ENCODE results near the gene GIGYF2.

Gene GIGYF2

GRCh38 chr2:232761301-232761907, 64.3 kb downstream of the GIGYF2 start:
- Histone ChIP-seq H4K20me1 (peaks cover 0 to 39% (median 0%) of the 10 kb centered on the region in 11 experiments; a peak in 6 of 22 replicates), H3K4me1 (no peaks in the 10 kb centered on the region), H3K27ac (no peak overlapping the region), H3K9ac (no peak overlapping the region), H3K4me2 (no peak overlapping the region), H3K27me3 (no peaks in the 10 kb centered on the region), H3K4me3 (no peak overlapping the region), H3K36me3 (peaks cover 70 to 100% (median 96%) of the 10 kb centered on the region in 11 experiments), H3K9me3 (replicated peaks in 1 of 11) (no peaks in the 10 kb centered on the region)
- TF ChIP-seq Cebpa-rat (IDR thresholded peaks at IDR 0.05), result no peak

DNA sequence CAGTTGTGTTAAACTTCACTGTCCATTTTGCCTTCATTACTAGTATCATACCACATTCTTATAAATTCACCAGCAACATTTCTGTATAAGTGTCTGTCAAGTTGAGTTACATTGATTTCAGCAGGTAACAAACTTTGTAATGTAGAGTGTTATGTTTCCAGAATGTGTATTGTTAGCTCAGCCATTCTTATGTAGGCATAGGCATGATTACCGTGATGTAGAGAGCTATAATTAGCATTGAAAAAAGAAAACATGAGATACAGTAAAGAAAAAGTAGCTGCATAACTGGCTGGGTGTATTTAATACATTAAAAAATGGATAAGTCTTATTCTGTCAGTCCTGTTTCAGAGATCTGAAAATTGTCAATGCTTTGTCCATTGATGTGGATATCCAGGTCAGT, 70.7 kb downstream of the GIGYF2 start:
- H3K27me3 ChIP-seq, result no peaks in the 10 kb centered on the region
- H3K4me1 ChIP-seq, result peaks cover 0 to 19% (median 13%) of the 10 kb centered on the region in 10 experiments; a peak in 14 of 20 replicates
- no peak overlapping the region for H3K27ac ChIP-seq
- H3K9me3 ChIP-seq (replicated peaks in 1 of 11), result no peaks in the 10 kb centered on the region
- H3K4me3 ChIP-seq, result no peak overlapping the region
- no peak overlapping the region for H3K9ac ChIP-seq
- H4K20me1 ChIP-seq, result peaks cover 0 to 12% (median 0%) of the 10 kb centered on the region in 11 experiments; a peak in 6 of 22 replicates
- TF ChIP-seq Cebpa-rat (IDR thresholded peaks at IDR 0.05), result no peak
- peaks cover 62 to 100% (median 80%) of the 10 kb centered on the region in 11 experiments for H3K36me3 ChIP-seq
- no peak overlapping the region for H3K4me2 ChIP-seq

DNA sequence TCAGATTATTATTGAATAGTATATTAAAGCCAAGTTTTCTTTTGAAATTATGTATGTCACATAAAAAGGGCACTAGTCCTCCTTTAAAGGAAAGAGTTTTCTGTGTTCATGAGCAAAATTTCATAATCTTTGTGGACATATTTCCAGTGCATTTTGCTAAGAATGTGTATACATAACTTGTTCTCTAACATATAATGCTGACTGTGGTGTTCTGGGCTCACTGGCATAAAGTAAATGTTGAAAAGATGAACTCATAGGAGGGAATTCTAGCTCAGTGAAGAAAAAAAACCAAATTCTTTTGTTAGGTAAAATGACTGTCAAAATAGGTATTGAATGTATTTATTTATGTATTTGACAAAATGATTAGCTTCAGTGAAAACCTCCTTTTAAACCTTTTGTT, 73.1 kb downstream of the GIGYF2 start:
- Histone ChIP-seq H3K9ac (no peak overlapping the region), H3K9me3 (replicated peaks in 1 of 11) (no peaks in the 10 kb centered on the region), H3K27ac (no peak overlapping the region), H3K36me3 (peaks cover 42 to 100% (median 71%) of the 10 kb centered on the region in 11 experiments), H3K27me3 (no peaks in the 10 kb centered on the region), H3K4me3 (no peak overlapping the region), H4K20me1 (peaks cover 0 to 12% (median 0%) of the 10 kb centered on the region in 11 experiments; a peak in 5 of 22 replicates), H3K4me1 (peaks cover 0 to 21% (median 13%) of the 10 kb centered on the region in 10 experiments; a peak in 14 of 20 replicates), H3K4me2 (no peak overlapping the region)
- no peak for TF ChIP-seq Cebpa-rat (IDR thresholded peaks at IDR 0.05)

- H3K27me3 ChIP-seq, result no peaks in the 10 kb centered on the region
- peaks cover 0 to 21% (median 13%) of the 10 kb centered on the region in 10 experiments; a peak in 14 of 20 replicates for H3K4me1 ChIP-seq
- H3K4me2 ChIP-seq, result peak overlapping the region in 8 of 11 experiments; percentile 29 to 62 (median 52); a peak in 15 of 22 replicates
- H4K20me1 ChIP-seq, result peaks cover 0 to 7% (median 0%) of the 10 kb centered on the region in 11 experiments; a peak in 4 of 22 replicates
- H3K9ac ChIP-seq, result no peak overlapping the region
- no peak for TF ChIP-seq Cebpa-rat (IDR thresholded peaks at IDR 0.05)
- no peaks in the 10 kb centered on the region for H3K9me3 ChIP-seq (replicated peaks in 1 of 11)
- peaks cover 27 to 99% (median 64%) of the 10 kb centered on the region in 11 experiments for H3K36me3 ChIP-seq
- H3K4me3 ChIP-seq, result no peak overlapping the region
- H3K27ac ChIP-seq, result 0 out of 22 replicates have a peak overlapping the region, but pooled peaks of 1 of the 11 experiments have one; percentile 17
These were observed 74.7 kb downstream of the GIGYF2 start for GRCh38 chr2:232771870-232772269.

DNA sequence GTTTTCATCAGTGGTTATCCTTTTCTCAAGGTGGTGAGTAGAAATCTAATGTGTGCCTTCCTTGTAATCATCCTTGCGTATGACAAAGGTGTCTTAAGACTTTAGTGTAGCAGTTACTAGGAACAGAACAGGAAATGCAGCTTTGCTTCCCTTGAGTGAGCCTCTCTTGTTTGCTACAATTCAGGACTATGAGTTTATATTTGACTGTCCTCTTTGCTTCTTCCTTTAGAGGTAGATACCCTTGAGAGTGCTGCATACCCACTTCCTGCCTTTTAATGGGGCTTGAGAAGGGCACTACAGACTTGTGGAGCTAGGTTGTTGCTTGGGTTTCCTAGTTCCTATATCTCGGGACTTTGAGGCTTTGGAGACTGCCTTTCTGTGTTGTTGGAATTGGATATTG, 75.4 kb downstream of the GIGYF2 start:
- peaks cover 0 to 21% (median 13%) of the 10 kb centered on the region in 10 experiments; a peak in 14 of 20 replicates for H3K4me1 ChIP-seq
- no peak for TF ChIP-seq Cebpa-rat (IDR thresholded peaks at IDR 0.05)
- peak overlapping the region in 7 of 11 experiments; percentile 24 to 62 (median 51); a peak in 13 of 22 replicates for H3K4me2 ChIP-seq

GRCh38 chr2:232773815-232774214, 76.7 kb downstream of the GIGYF2 start:
- Histone ChIP-seq H3K9me3 (replicated peaks in 1 of 11) (no peaks in the 10 kb centered on the region), H3K4me2 (no peak overlapping the region), H3K36me3 (peaks cover 18 to 99% (median 61%) of the 10 kb centered on the region in 11 experiments), H3K27me3 (no peaks in the 10 kb centered on the region), H3K4me1 (peaks cover 0 to 21% (median 13%) of the 10 kb centered on the region in 10 experiments; a peak in 14 of 20 replicates), H3K27ac (no peak overlapping the region), H4K20me1 (peaks cover 0 to 7% (median 0%) of the 10 kb centered on the region in 11 experiments; a peak in 4 of 22 replicates), H3K9ac (no peak overlapping the region), H3K4me3 (no peak overlapping the region)
- TF ChIP-seq Cebpa-rat (IDR thresholded peaks at IDR 0.05), result no peak

More for the DNA sequence above, 75.4 kb downstream of the GIGYF2 start:
- peaks cover 28 to 99% (median 62%) of the 10 kb centered on the region in 11 experiments for H3K36me3 ChIP-seq
- H3K9me3 ChIP-seq (replicated peaks in 1 of 11), result no peaks in the 10 kb centered on the region
- peaks cover 0 to 7% (median 0%) of the 10 kb centered on the region in 11 experiments; a peak in 4 of 22 replicates for H4K20me1 ChIP-seq
- H3K4me3 ChIP-seq, result no peak overlapping the region
- no peak overlapping the region for H3K27ac ChIP-seq
- H3K9ac ChIP-seq, result no peak overlapping the region
- H3K27me3 ChIP-seq, result no peaks in the 10 kb centered on the region

DNA sequence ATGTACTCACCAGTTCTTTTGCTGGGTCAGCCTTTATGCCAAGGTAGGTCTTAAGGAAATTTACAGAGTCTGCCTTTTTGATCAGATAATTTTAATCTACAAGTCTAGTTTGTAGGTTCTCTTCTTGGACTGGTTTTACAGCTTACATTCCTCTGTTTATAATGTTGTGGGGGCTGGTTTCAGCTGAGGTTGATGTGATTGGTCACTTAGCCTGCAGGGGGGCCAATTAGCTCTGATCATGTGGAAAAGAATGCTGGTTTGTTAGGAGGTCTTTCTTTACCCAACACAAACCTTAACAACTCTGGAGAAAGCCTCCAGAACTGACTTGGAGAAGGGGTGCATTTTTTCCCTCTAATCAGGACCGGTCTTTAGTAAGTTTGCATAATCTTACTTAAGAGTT, 79.3 kb downstream of the GIGYF2 start, which contains the start of gene KCNJ13:
Gene KCNJ13, minus strand, starts transcription at position 131 of the 400 bp plus-strand sequence. CDS start 5,203 bp downstream, outside the sequence.
- no peaks in the 10 kb centered on the region for H3K27me3 ChIP-seq
- H3K36me3 ChIP-seq, result peaks cover 15 to 83% (median 50%) of the 10 kb centered on the region in 11 experiments; a peak in 21 of 22 replicates
- H3K4me1 ChIP-seq, result peaks cover 1 to 16% (median 12%) of the 10 kb centered on the region in 10 experiments; a peak in 19 of 20 replicates
- H3K4me2 ChIP-seq, result no peak within 1 kb of the TSS
- no peak for TF ChIP-seq Cebpa-rat (IDR thresholded peaks at IDR 0.05)
- no peaks in the 10 kb centered on the region for H3K9me3 ChIP-seq (replicated peaks in 1 of 11)
- H3K4me3 ChIP-seq, result no peak within 1 kb of the TSS
- H3K27ac ChIP-seq, result no peak within 1 kb of the TSS
- no peaks in the 10 kb centered on the region; a peak in 4 of 22 replicates for H4K20me1 ChIP-seq
- no peak within 1 kb of the TSS for H3K9ac ChIP-seq

GRCh38 chr2:232777276-232777675, 80.1 kb downstream of the GIGYF2 start:
- no peak for TF ChIP-seq Cebpa-rat (IDR thresholded peaks at IDR 0.05)
- no peak overlapping the region for H3K27ac ChIP-seq
- H3K9me3 ChIP-seq (replicated peaks in 1 of 11), result no peaks in the 10 kb centered on the region
- no peak overlapping the region for H3K4me2 ChIP-seq
- H3K36me3 ChIP-seq, result peaks cover 18 to 74% (median 47%) of the 10 kb centered on the region in 11 experiments; a peak in 21 of 22 replicates
- H3K27me3 ChIP-seq, result no peaks in the 10 kb centered on the region
- H3K9ac ChIP-seq, result no peak overlapping the region
- H3K4me3 ChIP-seq, result no peak overlapping the region
- peaks cover 5 to 10% (median 6%) of the 10 kb centered on the region in 10 experiments; a peak in 18 of 20 replicates for H3K4me1 ChIP-seq
- no peaks in the 10 kb centered on the region; a peak in 3 of 22 replicates for H4K20me1 ChIP-seq

DNA sequence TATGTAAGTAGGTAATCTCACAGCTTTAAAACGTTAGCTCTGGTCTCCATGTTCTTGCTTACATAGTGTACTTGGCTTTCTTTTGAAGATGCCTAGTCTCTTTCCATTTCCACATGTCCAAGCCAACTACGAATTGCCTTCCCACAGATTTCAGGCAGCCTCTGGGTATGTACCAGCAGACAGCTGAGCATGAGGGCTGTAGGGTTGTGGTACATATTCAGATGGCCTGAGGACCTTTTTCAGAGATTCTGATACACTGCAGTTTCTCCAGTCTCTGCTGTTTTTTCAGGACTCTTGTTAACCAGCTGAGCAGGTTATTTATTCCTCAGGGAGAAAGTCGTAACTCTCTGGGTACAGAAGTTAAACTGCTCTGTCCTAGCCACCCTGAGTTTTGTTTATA, 82.3 kb downstream of the GIGYF2 start:
- Histone ChIP-seq H4K20me1 (no peaks in the 10 kb centered on the region; a peak in 1 of 22 replicates), H3K4me2 (no peak overlapping the region), H3K27me3 (no peaks in the 10 kb centered on the region), H3K4me1 (peaks cover 0 to 13% (median 0%) of the 10 kb centered on the region in 10 experiments; a peak in 5 of 20 replicates), H3K9ac (no peak overlapping the region), H3K36me3 (peaks cover 19 to 67% (median 44%) of the 10 kb centered on the region in 11 experiments; a peak in 21 of 22 replicates), H3K4me3 (no peak overlapping the region), H3K27ac (no peak overlapping the region), H3K9me3 (replicated peaks in 1 of 11) (no peaks in the 10 kb centered on the region; a peak in 1 of 22 replicates)
- no peak for TF ChIP-seq Cebpa-rat (IDR thresholded peaks at IDR 0.05)

All from BLaER1 treated with 17β-estradiol and CSF1 and Interleukin-3, amounts not matched to agents 10 nM and 100 nM (cell line).